T-cell (primary cell): ENCODE results near the gene DNM3. TPM values are rescaled to one million over a fixed set of nuclear protein-coding genes. Genes with fewer than 3 reads are reported as not detected.

Source experiments
- ATAC-seq, 4 experiments: fragments of 200-7000 bp in 3 of 4; fragments of 150-1000 bp in 1 of 4; cut with Tn5 transposase; replicated peaks in 1 of 4; 1 replicate in 3 of 4; 2 replicates in 1 of 4; pipeline ENCODE4 v1.10.0; 2021; ENCODE audit warnings: moderate library complexity in 3 of 4, mild to moderate bottlenecking in 2 of 4, moderate number of reproducible peaks in 1 of 4
- CTCF ChIA-PET, 2 donors: fragments of 300-600 bp; sonication (Branson Sonifier 250); formaldehyde crosslinking; loops; one replicate each; lab custom pipeline; 2022; ENCODE audit warnings: antibody characterized with exemption in 2 of 2; lab: Charles Lee
- POLR2A ChIA-PET, 2 donors: fragments of 300-600 bp; sonication (Branson Sonifier 250); formaldehyde crosslinking; loops; one replicate each; lab custom pipeline; 2022; ENCODE audit warnings: antibody characterized with exemption in 2 of 2; lab: Charles Lee
- DNase-seq, 35 experiments: peaks; one replicate each; pipeline versions ENCODE4 v3.0.0 to v3.0.0-alpha.2; 2013 to 2023
- H3K27ac ChIP-seq: one replicate; pipeline ENCODE4 v1.5.1; 2013; ENCODE audit warnings: low read length
- H3K27me3 ChIP-seq, 2 experiments: replicated peaks in 1 of 2; 1 replicate in 1 of 2; 2 replicates in 1 of 2; pipeline versions ENCODE4 v1.6.1 to v1.7.0; 2013; ENCODE audit warnings: low read length in 1 of 2, mixed read lengths in 1 of 2; ENCODE audit not compliant: control insufficient read depth in 2 of 2, insufficient read depth in 2 of 2; ENCODE audit errors: extremely low read depth in 1 of 2
- H3K36me3 ChIP-seq, 2 donors: 1 replicate in 1 of 2; 2 replicates in 1 of 2; pipeline versions ENCODE4 v1.6.1 to v1.7.0; 2013; ENCODE audit warnings: low read length in 1 of 2; ENCODE audit not compliant: control insufficient read depth in 2 of 2, insufficient read depth in 1 of 2; ENCODE audit errors: extremely low read depth in 1 of 2
- H3K4me1 ChIP-seq, 2 experiments: 1 replicate in 1 of 2; 2 replicates in 1 of 2; pipeline versions ENCODE4 v1.6.1 to v1.7.0; 2013; ENCODE audit warnings: low read length in 2 of 2, mixed read lengths in 1 of 2; ENCODE audit not compliant: insufficient read depth in 2 of 2, control insufficient read depth in 1 of 2; ENCODE audit errors: extremely low read depth in 1 of 2
- H3K4me3 ChIP-seq, 2 donors: 1 replicate in 1 of 2; 2 replicates in 1 of 2; pipeline versions ENCODE4 v1.5.1 to v1.7.0; 2013; ENCODE audit warnings: mild to moderate bottlenecking in 2 of 2, low read length in 1 of 2, moderate library complexity in 1 of 2; ENCODE audit not compliant: control insufficient read depth in 1 of 2; ENCODE audit errors: extremely low read depth in 1 of 2
- H3K9me3 ChIP-seq: 2 replicates; pipeline ENCODE4 v1.7.0; 2013
- H3K27ac Mint-ChIP-seq, 2 donors: one replicate each; pipeline ENCODE4 v1.8.0; 2020 to 2021; ENCODE audit warnings: mild to moderate bottlenecking in 2 of 2, mixed read lengths in 2 of 2
- H3K27me3 Mint-ChIP-seq, 2 donors: one replicate each; pipeline ENCODE4 v1.8.0; 2021 to 2022; ENCODE audit warnings: mixed read lengths in 2 of 2
- H3K36me3 Mint-ChIP-seq: one replicate; pipeline ENCODE4 v1.8.0; 2021; ENCODE audit warnings: mixed read lengths
- H3K4me1 Mint-ChIP-seq, 3 donors: one replicate each; pipeline ENCODE4 v1.8.0; 2020 to 2022; ENCODE audit warnings: mixed read lengths in 3 of 3, mild to moderate bottlenecking in 1 of 3
- H3K4me3 Mint-ChIP-seq, 3 donors: one replicate each; pipeline ENCODE4 v1.8.0; 2020 to 2022; ENCODE audit warnings: mild to moderate bottlenecking in 3 of 3, mixed read lengths in 3 of 3, moderate library complexity in 3 of 3
- H3K9me3 Mint-ChIP-seq, 3 donors: one replicate each; pipeline ENCODE4 v1.8.0; 2020 to 2022; ENCODE audit warnings: mixed read lengths in 3 of 3
- WGBS: methylation state at CpG from one replicate; pipeline ENCODE4 v1.1.5; 2013; ENCODE audit warnings: missing lambda C conversion rate; ENCODE audit not compliant: insufficient coverage; 5-methylcytosine and 5-hydroxymethylcytosine counted together
- total RNA-seq, 35 experiments: library from RNA in 6 of 35; stranded (reverse) in 6 of 35; fragments of 120-200 nt in 1 of 35; gene quantifications; one replicate each; pipeline versions ENCODE4 v1.2.1 to v1.2.4 and lab custom pipeline; 2013 to 2026

The DNM3 gene
- total RNA-seq, 5 donors from 2014 or later (not counting 1 experiment from before 2014, with no cell fraction given), result 2.0 to 2.8 (median 2.4) TPM

GRCh38 chr1:172168597-172168872 is 327.2 kb downstream of the DNM3 start:
- H3K36me3 ChIP-seq, result no peaks in the 10 kb centered on the region
- H3K27ac ChIP-seq, result no peak overlapping the region
- no peaks in the 10 kb centered on the region for H3K9me3 Mint-ChIP-seq
- POLR2A ChIA-PET, result no interaction called here
- H3K4me1 Mint-ChIP-seq, result peaks cover 0 to 3% (median 2%) of the 10 kb centered on the region in 3 donors
- no peak overlapping the region for H3K27ac Mint-ChIP-seq
- no peak overlapping the region for H3K4me3 Mint-ChIP-seq
- no peak for DNase-seq
- WGBS, result 100% methylated on average over 1 of the region's 2 CpGs
- H3K4me3 ChIP-seq, result no peak overlapping the region
- ATAC-seq, result no peak
- H3K36me3 Mint-ChIP-seq, result peaks cover 3% of the 10 kb centered on the region
- CTCF ChIA-PET, result no interaction called here
- H3K9me3 ChIP-seq, result no peaks in the 10 kb centered on the region
- peaks cover 3 to 5% of the 10 kb centered on the region in 2 donors for H3K27me3 Mint-ChIP-seq
- no peaks in the 10 kb centered on the region for H3K4me1 ChIP-seq
- H3K27me3 ChIP-seq, result no peaks in the 10 kb centered on the region

DNA sequence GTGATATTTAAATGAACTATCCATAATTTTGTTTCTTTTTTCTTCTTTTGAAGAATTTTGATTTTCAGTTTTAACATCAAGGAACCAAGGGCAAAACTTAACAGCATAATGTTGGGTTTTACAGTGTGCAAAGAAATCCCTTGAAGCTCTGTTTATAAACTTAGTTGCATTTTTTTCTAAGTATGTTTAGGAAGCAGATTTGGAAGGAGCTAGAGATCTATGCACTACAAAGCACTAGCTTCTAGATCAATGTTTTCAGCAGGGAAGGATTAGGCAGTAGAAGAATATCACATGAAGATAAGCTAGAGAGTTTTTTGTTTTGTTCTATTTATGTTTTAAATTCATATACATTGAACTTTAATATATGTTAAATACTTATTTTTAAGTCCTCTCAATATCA is 328.5 kb downstream of the DNM3 start:
- no peak overlapping the region for H3K27ac Mint-ChIP-seq
- no peaks in the 10 kb centered on the region for H3K27me3 ChIP-seq
- POLR2A ChIA-PET, result interaction anchor here in 1 of 2 donors (0.6 kb wide), 1 partner anchor 337 kb away, joined by 5 read pairs; no protein-coding TSS in a partner anchor
- H3K9me3 Mint-ChIP-seq, result no peaks in the 10 kb centered on the region
- DNase-seq (no peak), ATAC-seq (no peak)
- peaks cover 5 to 7% of the 10 kb centered on the region in 2 donors for H3K27me3 Mint-ChIP-seq
- H3K36me3 ChIP-seq, result no peaks in the 10 kb centered on the region
- no peak overlapping the region for H3K4me3 Mint-ChIP-seq
- no peaks in the 10 kb centered on the region for H3K4me1 ChIP-seq
- H3K36me3 Mint-ChIP-seq, result peaks cover 6% of the 10 kb centered on the region
- H3K4me3 ChIP-seq, result no peak overlapping the region
- H3K9me3 ChIP-seq, result no peaks in the 10 kb centered on the region
- H3K27ac ChIP-seq, result no peak overlapping the region
- H3K4me1 Mint-ChIP-seq, result peaks cover 0 to 3% (median 2%) of the 10 kb centered on the region in 3 donors
- CTCF ChIA-PET, result no interaction called here

- Mint-ChIP-seq H3K9me3 (no peaks in the 10 kb centered on the region), H3K27ac (no peak overlapping the region), H3K4me3 (no peak overlapping the region), H3K27me3 (peaks cover 5 to 7% of the 10 kb centered on the region in 2 donors), H3K36me3 (peaks cover 6% of the 10 kb centered on the region), H3K4me1 (peaks cover 0 to 3% (median 2%) of the 10 kb centered on the region in 3 donors)
- DNase-seq, result no peak
- 100% methylated on average over 2 of the region's 5 CpGs for WGBS
- H3K36me3 ChIP-seq, result no peaks in the 10 kb centered on the region
- H3K4me3 ChIP-seq, result no peak overlapping the region
- ChIA-PET POLR2A (no interaction called here), CTCF (interaction anchor here in 1 of 2 donors (0.6 kb wide), 1 partner anchor 95 kb away, joined by 3 read pairs; no protein-coding TSS in a partner anchor)
- no peaks in the 10 kb centered on the region for H3K4me1 ChIP-seq
- no peak overlapping the region for H3K27ac ChIP-seq
- no peak for ATAC-seq
- no peaks in the 10 kb centered on the region for H3K9me3 ChIP-seq
- H3K27me3 ChIP-seq, result no peaks in the 10 kb centered on the region
These were observed 331.1 kb downstream of the DNM3 start for GRCh38 chr1:172172352-172172831.

DNA sequence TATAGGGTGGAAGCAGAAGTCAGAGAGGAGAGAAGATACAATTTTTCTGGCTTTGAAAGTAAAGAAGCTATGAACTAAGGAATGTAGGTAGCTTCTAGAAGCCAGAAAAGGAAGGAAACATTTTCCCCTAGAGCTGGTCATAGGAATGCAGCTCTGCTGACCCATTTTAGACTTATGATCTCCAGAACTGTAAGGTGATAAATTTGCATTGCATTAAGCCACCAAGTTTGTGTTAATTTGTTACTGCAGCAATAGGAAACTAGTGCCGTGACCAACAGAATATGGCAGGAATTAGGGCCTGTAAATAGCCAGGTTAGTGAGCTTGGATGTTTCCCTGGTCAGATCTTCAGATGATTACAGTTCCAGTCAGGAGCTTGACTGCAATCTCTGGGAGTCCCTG is 334.9 kb downstream of the DNM3 start:
- H3K27me3 ChIP-seq, result no peaks in the 10 kb centered on the region
- no peaks in the 10 kb centered on the region for H3K36me3 ChIP-seq
- ATAC-seq (no peak), DNase-seq (no peak)
- Mint-ChIP-seq H3K4me1 (peaks cover 9 to 22% (median 13%) of the 10 kb centered on the region in 3 donors), H3K9me3 (no peaks in the 10 kb centered on the region), H3K27ac (no peak overlapping the region), H3K27me3 (peaks cover 5 to 7% of the 10 kb centered on the region in 2 donors), H3K36me3 (peaks cover 6% of the 10 kb centered on the region), H3K4me3 (no peak overlapping the region)
- CTCF ChIA-PET, result interaction anchor here in 1 of 2 donors (1.1 kb wide), 1 partner anchor 51 kb away, joined by 3 read pairs; no protein-coding TSS in a partner anchor
- no peak overlapping the region for H3K4me3 ChIP-seq
- no peak overlapping the region for H3K27ac ChIP-seq
- WGBS, result no CpG with 5 or more reads among the region's 1 CpG
- POLR2A ChIA-PET, result interaction anchor here in 1 of 2 donors (0.5 kb wide), 1 partner anchor 16 kb away, joined by 3 read pairs; no protein-coding TSS in a partner anchor
- no peaks in the 10 kb centered on the region for H3K9me3 ChIP-seq
- H3K4me1 ChIP-seq, result peaks cover 2 to 13% of the 10 kb centered on the region in 2 experiments

GRCh38 chr1:172177849-172178248 is 336.6 kb downstream of the DNM3 start:
- WGBS, result no CpG with 5 or more reads among the region's 2 CpGs
- peaks cover 21 to 39% (median 30%) of the 10 kb centered on the region in 3 donors for H3K4me1 Mint-ChIP-seq
- DNase-seq, result no peak
- POLR2A ChIA-PET, result no interaction called here
- no peaks in the 10 kb centered on the region for H3K27me3 ChIP-seq
- peaks cover 0 to 7% of the 10 kb centered on the region in 2 donors for H3K27me3 Mint-ChIP-seq
- no peak overlapping the region for H3K4me3 Mint-ChIP-seq
- no peak overlapping the region for H3K27ac Mint-ChIP-seq
- no peak overlapping the region for H3K4me3 ChIP-seq
- peaks cover 3% of the 10 kb centered on the region for H3K36me3 Mint-ChIP-seq
- no peak overlapping the region for H3K27ac ChIP-seq
- CTCF ChIA-PET, result no interaction called here
- H3K9me3 ChIP-seq, result no peaks in the 10 kb centered on the region
- ATAC-seq, result no peak
- no peaks in the 10 kb centered on the region for H3K9me3 Mint-ChIP-seq
- peaks cover 2 to 18% of the 10 kb centered on the region in 2 experiments for H3K4me1 ChIP-seq
- no peaks in the 10 kb centered on the region for H3K36me3 ChIP-seq

DNA sequence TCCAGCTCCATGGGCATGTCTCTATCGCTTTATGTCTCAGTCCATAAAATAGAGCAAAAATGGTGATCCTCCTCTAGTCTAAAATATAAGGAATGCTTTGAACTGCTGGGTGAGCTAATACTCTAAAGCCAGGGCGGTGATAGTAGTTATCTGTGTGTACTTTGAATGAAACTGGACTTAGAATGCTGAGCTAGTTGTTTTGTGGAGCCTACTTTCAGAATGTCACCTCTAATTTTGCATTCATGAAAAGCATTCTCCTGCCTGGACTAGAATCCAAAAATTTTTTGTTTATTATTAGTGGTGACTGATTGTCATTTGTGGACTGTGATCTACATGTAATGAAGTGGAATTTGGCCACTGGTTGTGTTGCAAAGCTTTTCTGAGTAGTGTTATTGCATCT is 337.6 kb downstream of the DNM3 start:
- no peak overlapping the region for H3K4me3 ChIP-seq
- Mint-ChIP-seq H3K36me3 (peaks cover 3% of the 10 kb centered on the region), H3K4me1 (peaks cover 21 to 42% (median 31%) of the 10 kb centered on the region in 3 donors), H3K27ac (peak overlapping the region; percentile 25 to 75), H3K4me3 (no peak overlapping the region), H3K27me3 (peaks cover 0 to 4% of the 10 kb centered on the region in 2 donors), H3K9me3 (no peaks in the 10 kb centered on the region)
- ChIA-PET POLR2A (no interaction called here), CTCF (interaction anchor here in 1 of 2 donors (0.5 to 0.6 kb wide), 2 partner anchors 23 to 88 kb away, joined by 3 read pairs; no protein-coding TSS in a partner anchor)
- no peaks in the 10 kb centered on the region for H3K9me3 ChIP-seq
- H3K27ac ChIP-seq, result no peak overlapping the region
- WGBS, result no CpG with 5 or more reads among the region's 2 CpGs
- ATAC-seq, result no peak
- no peaks in the 10 kb centered on the region for H3K27me3 ChIP-seq
- no peaks in the 10 kb centered on the region for H3K36me3 ChIP-seq
- peaks cover 2 to 18% of the 10 kb centered on the region in 2 experiments for H3K4me1 ChIP-seq
- no peak for DNase-seq
